ENCODE results near the gene TMEM95.

GRCh38 chr17:7324438-7324779 lies 30.5 kb upstream of the TMEM95 start:
- TF ChIP-seq, protein P1, sequence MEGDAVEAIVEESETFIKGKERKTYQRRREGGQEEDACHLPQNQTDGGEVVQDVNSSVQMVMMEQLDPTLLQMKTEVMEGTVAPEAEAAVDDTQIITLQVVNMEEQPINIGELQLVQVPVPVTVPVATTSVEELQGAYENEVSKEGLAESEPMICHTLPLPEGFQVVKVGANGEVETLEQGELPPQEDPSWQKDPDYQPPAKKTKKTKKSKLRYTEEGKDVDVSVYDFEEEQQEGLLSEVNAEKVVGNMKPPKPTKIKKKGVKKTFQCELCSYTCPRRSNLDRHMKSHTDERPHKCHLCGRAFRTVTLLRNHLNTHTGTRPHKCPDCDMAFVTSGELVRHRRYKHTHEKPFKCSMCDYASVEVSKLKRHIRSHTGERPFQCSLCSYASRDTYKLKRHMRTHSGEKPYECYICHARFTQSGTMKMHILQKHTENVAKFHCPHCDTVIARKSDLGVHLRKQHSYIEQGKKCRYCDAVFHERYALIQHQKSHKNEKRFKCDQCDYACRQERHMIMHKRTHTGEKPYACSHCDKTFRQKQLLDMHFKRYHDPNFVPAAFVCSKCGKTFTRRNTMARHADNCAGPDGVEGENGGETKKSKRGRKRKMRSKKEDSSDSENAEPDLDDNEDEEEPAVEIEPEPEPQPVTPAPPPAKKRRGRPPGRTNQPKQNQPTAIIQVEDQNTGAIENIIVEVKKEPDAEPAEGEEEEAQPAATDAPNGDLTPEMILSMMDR (IDR thresholded peaks at IDR 0.05) = no peak
- TF ChIP-seq POLR2A (IDR thresholded peaks at IDR 0.05) = no peak
